Pancreas (tissue), 10 donors: ENCODE data around the gene RNF175. TPM values are rescaled to one million over a fixed set of nuclear protein-coding genes. Genes with fewer than 3 reads are reported as not detected.
A peak's percentile ranks its signal among the peaks of the same experiment; 100 is the strongest.
"Not testable (repeated sequence)": the region's sequence is repeated elsewhere in the genome, so short reads cannot be mapped to it uniquely, and the experiment has no call there.

ENCODE experiments used
- ATAC-seq, 4 donors: fragments of 200-7000 bp; cut with Tn5 transposase; one replicate each; pipeline versions ENCODE4 v1.8.0 to v1.9.1; 2020; ENCODE audit warnings: mild to moderate bottlenecking in 4 of 4, moderate library complexity in 4 of 4
- DNase-seq, 6 donors: peaks; one replicate each; pipeline ENCODE4 v3.0.0-alpha.2; 2020
- FAIRE-seq: peaks from 2 replicates; lab custom pipeline; 2012; peaks lifted over from hg19 to GRCh38; lab: Jason Lieb, UNC
- H3K27ac ChIP-seq, 4 donors: fragments of 200-600 bp; sonication (generic); 1 replicate in 3 of 4; 2 replicates in 1 of 4; pipeline versions ENCODE4 v1.5.0 to v1.8.0; 2020
- H3K27me3 ChIP-seq, 4 donors: fragments of 200-600 bp; one replicate each; pipeline ENCODE4 v1.8.0; 2021
- H3K36me3 ChIP-seq, 3 donors: fragments of 200-600 bp; sonication (generic) in 1 of 3; one replicate each; pipeline versions ENCODE4 v1.5.0 to v1.8.0; 2020 to 2021
- H3K4me1 ChIP-seq, 3 donors: fragments of 200-600 bp; one replicate each; pipeline ENCODE4 v1.8.0; 2021
- H3K4me3 ChIP-seq, 4 donors: fragments of 200-600 bp; sonication (generic) in 2 of 4; one replicate each; pipeline versions ENCODE4 v1.5.0 to v1.8.0; 2020 to 2021
- H3K9me3 ChIP-seq, 4 donors: fragments of 200-600 bp; one replicate each; pipeline ENCODE4 v1.8.0; 2021
- CTCF ChIP-seq, 4 donors: fragments of 200-600 bp; sonication (generic) in 3 of 4; IDR thresholded peaks; one replicate each; pipeline versions ENCODE4 v1.5.0 to v1.8.0; 2021; ENCODE audit warnings: antibody characterized with exemption in 4 of 4
- WGBS, 2 donors: extraction: QIAGEN DNeasy Blood & Tissue Kit; methylation state at CpG; one replicate each; pipeline ENCODE4 v1.1.7; 2013; 5-methylcytosine and 5-hydroxymethylcytosine counted together
- intact Hi-C, 3 donors: fragments of 100-400 bp; cut with DNase I; formaldehyde crosslinking; loops; one replicate each; pipeline versions ENCODE4 v1.11.1 to v1.14.2; 2022
- polyA plus RNA-seq, 2 donors: library from polyadenylated mRNA; stranded (reverse); fragments of 200-250 nt; gene quantifications; one replicate each; pipeline ENCODE4 v1.2.3, GENCODE V29; 2013
- total RNA-seq, 6 donors: library from RNA; stranded (reverse); fragmentation: NEBNext Ultra II Directional in 4 of 6; extraction: Animal tissue kit (Norgen Biotek cat#: 25700) in 4 of 6; gene quantifications; one replicate each; pipeline versions ENCODE4 v1.2.1 to v1.2.4, GENCODE V29; 2021 to 2023
- donor health status: healthy with polysubstance abuse.
- donor health status: DM: no; HTN: no; CAD: no; lungs with moderate emphysema.
- donor health status: DM: no; HTN: no; CAD: no.
- donor health status: control.
- donor health status: control.
- donor health status: Bipolar disorder and iron deficiency.
- donor health status: DM: yes; HTN: yes; CAD: no.
- donor health status: DM: no; HTN: no; CAD: no.
- donor health status: DM: no; HTN: no; CAD: no.
- donor health status: DM: yes; HTN: yes; CAD: no.

Gene RNF175
- total and polyA plus RNA-seq, 8 donors: 0.12 TPM; not detected in 7

GRCh38 chr4:153669838-153670237 is 90.0 kb downstream of the RNF175 start:
- Histone ChIP-seq H3K4me3 (no peak overlapping the region), H3K9me3 (no peaks in the 10 kb centered on the region), H3K27ac (no peak overlapping the region), H3K4me1 (no peaks in the 10 kb centered on the region), H3K36me3 (no peaks in the 10 kb centered on the region), H3K27me3 (no peaks in the 10 kb centered on the region)
- no peak for TF ChIP-seq CTCF (IDR thresholded peaks at IDR 0.05)
- 42 to 66% methylated on average over 3 of the region's 3 CpGs for WGBS, 2 donors
- ATAC-seq (no peak), FAIRE-seq (no peak), DNase-seq (no peak)
- intact Hi-C loops: no loop called here

GRCh38 chr4:153668647-153669046 is 91.2 kb downstream of the RNF175 start:
- intact Hi-C loops: no loop called here
- Histone ChIP-seq H3K36me3 (no peaks in the 10 kb centered on the region), H3K27ac (no peak overlapping the region), H3K4me3 (no peak overlapping the region), H3K9me3 (no peaks in the 10 kb centered on the region), H3K27me3 (no peaks in the 10 kb centered on the region), H3K4me1 (no peaks in the 10 kb centered on the region)
- no peak for FAIRE-seq
- no peak for ATAC-seq
- no peak for DNase-seq
- no peak for TF ChIP-seq CTCF (IDR thresholded peaks at IDR 0.05)
- WGBS, 2 donors: 62 to 68% methylated on average over 2 of the region's 2 CpGs

- FAIRE-seq, H3K9me3 ChIP-seq, DNase-seq, H3K36me3 ChIP-seq, H3K27me3 ChIP-seq, ATAC-seq, intact Hi-C loops, H3K4me1 ChIP-seq, H3K27ac ChIP-seq, H3K4me3 ChIP-seq: not testable (repeated sequence)
- 20 to 23% methylated on average over 1 of the region's 1 CpG for WGBS, 2 donors
Observed at GRCh38 chr4:153666505-153666904, 93.3 kb downstream of the RNF175 start.

- ATAC-seq (no peak), FAIRE-seq (no peak), DNase-seq (no peak)
- Histone ChIP-seq H3K4me1 (no peaks in the 10 kb centered on the region), H3K27me3 (no peaks in the 10 kb centered on the region), H3K4me3 (no peak overlapping the region), H3K27ac (no peak overlapping the region), H3K36me3 (no peaks in the 10 kb centered on the region), H3K9me3 (no peaks in the 10 kb centered on the region)
- TF ChIP-seq CTCF (IDR thresholded peaks at IDR 0.05): no peak
- intact Hi-C loops: no loop called here
- 94 to 95% methylated on average over 1 of the region's 1 CpG for WGBS, 2 donors
Observed at GRCh38 chr4:153663667-153664066, 96.2 kb downstream of the RNF175 start.

GRCh38 chr4:153661908-153662307 is 97.9 kb downstream of the RNF175 start:
- intact Hi-C loops: no loop called here
- peak overlapping the region in 1 of 4 donors; percentile 11 for H3K27ac ChIP-seq
- no peak for TF ChIP-seq CTCF (IDR thresholded peaks at IDR 0.05)
- FAIRE-seq: no peak
- H3K27me3 ChIP-seq: no peaks in the 10 kb centered on the region
- DNase-seq: no peak
- ATAC-seq: no peak
- H3K36me3 ChIP-seq: no peaks in the 10 kb centered on the region
- WGBS, 2 donors: 93 to 100% methylated on average over 1 of the region's 1 CpG
- H3K4me1 ChIP-seq: no peaks in the 10 kb centered on the region
- H3K4me3 ChIP-seq: no peak overlapping the region
- no peaks in the 10 kb centered on the region for H3K9me3 ChIP-seq
